RWPE2 (cell line): ENCODE results near the gene SHQ1.

Experiments used
- ATAC-seq: fragments of 200-7000 bp; cut with Tn5 transposase; 3 replicates; pipeline ENCODE4 v1.9.1; 2021; ENCODE audit warnings: low read depth
- DNase-seq: peaks from one replicate; pipeline ENCODE4 v3.0.0-alpha.2; 2020; ENCODE audit warnings: low spot score
- H3K27ac ChIP-seq: fragments of 450-650 bp; 2 replicates; pipeline ENCODE4 v1.5.1; 2017; ENCODE audit warnings: mild to moderate bottlenecking; ENCODE audit not compliant: poor library complexity, severe bottlenecking
- H3K27me3 ChIP-seq: fragments of 250-450 bp; sonication (Bioruptor Pico); 2 replicates; pipeline ENCODE4 v1.5.1; 2021; ENCODE audit warnings: mild to moderate bottlenecking, moderate library complexity; ENCODE audit not compliant: insufficient read depth, poor library complexity, severe bottlenecking
- H3K36me3 ChIP-seq: fragments of 250-450 bp; sonication (Bioruptor Pico); 2 replicates; pipeline ENCODE4 v1.5.1; 2020; ENCODE audit warnings: low read depth, mild to moderate bottlenecking, moderate library complexity
- H3K4me1 ChIP-seq: fragments of 250-450 bp; sonication (Bioruptor Pico); 2 replicates; pipeline ENCODE4 v1.5.1; 2021; ENCODE audit warnings: mild to moderate bottlenecking, moderate library complexity; ENCODE audit not compliant: insufficient read depth, poor library complexity, severe bottlenecking
- H3K4me3 ChIP-seq: fragments of 250-450 bp; sonication (Bioruptor Pico); 2 replicates; pipeline ENCODE4 v1.5.1; 2021; ENCODE audit warnings: mild to moderate bottlenecking, moderate library complexity; ENCODE audit not compliant: severe bottlenecking
- H3K9me3 ChIP-seq: fragments of 250-450 bp; sonication (Bioruptor Pico); 2 replicates; pipeline ENCODE4 v1.5.1; 2021; ENCODE audit warnings: mild to moderate bottlenecking, moderate library complexity; ENCODE audit not compliant: severe bottlenecking
- TF ChIP-seq, protein P1 (sequence below): fragments of 450-650 bp; IDR thresholded peaks from one replicate; pipeline ENCODE4 v1.5.1; 2017; ENCODE audit warnings: mild to moderate bottlenecking, moderate library complexity; ENCODE audit not compliant: poor library complexity, severe bottlenecking

The SHQ1 gene

DNA sequence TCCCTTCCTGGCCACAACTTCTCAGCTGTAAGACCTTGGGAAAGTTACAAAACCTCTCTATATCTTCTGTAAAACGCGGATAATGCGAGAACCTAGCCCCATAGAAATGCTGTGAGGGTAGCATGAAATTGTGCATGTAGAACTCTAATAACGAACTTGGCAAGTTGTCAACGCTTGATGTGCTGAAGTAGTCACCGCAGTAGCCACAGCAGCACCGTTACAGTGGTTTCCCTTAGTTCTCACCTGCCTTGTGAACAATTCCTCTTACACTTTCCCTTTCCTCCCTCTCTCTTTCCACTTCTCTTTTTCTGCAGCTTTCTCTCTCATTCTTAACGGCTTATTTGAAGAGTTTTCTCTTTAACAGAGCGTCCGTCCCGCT is 447 bp upstream of the SHQ1 start:
- Histone ChIP-seq H3K9me3 (no peaks in the 10 kb centered on the region), H3K27ac (no peak overlapping the region), H3K4me3 (peak overlapping the region; percentile 57), H3K27me3 (no peaks in the 10 kb centered on the region), H3K4me1 (peaks cover 22% of the 10 kb centered on the region), H3K36me3 (no peaks in the 10 kb centered on the region)
- ATAC-seq = peak; percentile 42
- TF ChIP-seq, protein P1, sequence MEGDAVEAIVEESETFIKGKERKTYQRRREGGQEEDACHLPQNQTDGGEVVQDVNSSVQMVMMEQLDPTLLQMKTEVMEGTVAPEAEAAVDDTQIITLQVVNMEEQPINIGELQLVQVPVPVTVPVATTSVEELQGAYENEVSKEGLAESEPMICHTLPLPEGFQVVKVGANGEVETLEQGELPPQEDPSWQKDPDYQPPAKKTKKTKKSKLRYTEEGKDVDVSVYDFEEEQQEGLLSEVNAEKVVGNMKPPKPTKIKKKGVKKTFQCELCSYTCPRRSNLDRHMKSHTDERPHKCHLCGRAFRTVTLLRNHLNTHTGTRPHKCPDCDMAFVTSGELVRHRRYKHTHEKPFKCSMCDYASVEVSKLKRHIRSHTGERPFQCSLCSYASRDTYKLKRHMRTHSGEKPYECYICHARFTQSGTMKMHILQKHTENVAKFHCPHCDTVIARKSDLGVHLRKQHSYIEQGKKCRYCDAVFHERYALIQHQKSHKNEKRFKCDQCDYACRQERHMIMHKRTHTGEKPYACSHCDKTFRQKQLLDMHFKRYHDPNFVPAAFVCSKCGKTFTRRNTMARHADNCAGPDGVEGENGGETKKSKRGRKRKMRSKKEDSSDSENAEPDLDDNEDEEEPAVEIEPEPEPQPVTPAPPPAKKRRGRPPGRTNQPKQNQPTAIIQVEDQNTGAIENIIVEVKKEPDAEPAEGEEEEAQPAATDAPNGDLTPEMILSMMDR = no peak
- no peak for DNase-seq

DNA sequence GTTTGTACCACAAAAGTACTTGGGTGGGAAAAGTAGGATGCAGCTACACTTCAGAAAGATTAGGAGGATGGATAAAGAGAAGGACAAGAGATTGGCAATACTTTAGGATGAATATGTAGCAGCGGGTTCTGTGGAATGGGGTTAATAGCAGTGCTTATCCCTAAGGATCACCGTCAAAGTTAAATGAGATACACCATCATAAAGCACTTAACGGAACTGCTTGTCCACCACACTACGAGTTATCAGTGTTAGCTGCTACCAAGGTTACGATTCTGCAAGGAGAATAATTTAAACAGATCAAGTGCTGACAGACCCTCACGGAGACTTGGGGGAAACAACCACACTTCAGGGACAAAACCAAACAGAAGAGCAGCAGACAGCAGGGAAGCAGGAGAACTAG is 963 bp downstream of the SHQ1 start:
- H3K36me3 ChIP-seq = peaks cover 9% of the 10 kb centered on the region
- H3K4me3 ChIP-seq = peak overlapping the region; percentile 57
- H3K9me3 ChIP-seq = no peaks in the 10 kb centered on the region
- no peak for ATAC-seq
- peaks cover 22% of the 10 kb centered on the region for H3K4me1 ChIP-seq
- TF ChIP-seq, protein P1 = no peak
- DNase-seq = no peak
- no peaks in the 10 kb centered on the region for H3K27me3 ChIP-seq
- H3K27ac ChIP-seq = peak overlapping the region; percentile 57

DNA sequence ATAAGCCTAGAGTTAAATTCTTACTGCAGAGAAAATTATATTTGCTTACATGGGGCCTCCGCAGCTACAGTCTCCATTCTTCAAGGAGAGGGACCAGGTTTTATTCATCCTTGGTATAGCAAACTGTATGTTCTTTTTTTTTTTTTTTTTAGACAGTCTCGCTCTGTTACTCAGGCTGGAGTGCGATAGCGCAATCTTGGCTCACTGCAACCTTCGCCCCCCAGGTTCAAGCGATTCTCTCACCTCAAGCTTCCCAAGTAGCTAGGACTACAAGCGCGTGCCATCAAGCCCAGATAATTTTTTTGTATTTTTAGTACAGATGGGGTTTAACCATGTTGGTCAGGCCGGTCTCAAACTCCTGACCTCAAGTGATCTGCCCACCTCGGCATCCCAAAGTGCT is 2.1 kb downstream of the SHQ1 start:
- Histone ChIP-seq H3K36me3 (peaks cover 20% of the 10 kb centered on the region), H3K27ac (no peak overlapping the region), H3K4me1 (peaks cover 19% of the 10 kb centered on the region), H3K9me3 (no peaks in the 10 kb centered on the region), H3K4me3 (no peak overlapping the region), H3K27me3 (no peaks in the 10 kb centered on the region)
- DNase-seq (no peak), ATAC-seq (no peak)
- TF ChIP-seq, protein P1 = no peak

DNA sequence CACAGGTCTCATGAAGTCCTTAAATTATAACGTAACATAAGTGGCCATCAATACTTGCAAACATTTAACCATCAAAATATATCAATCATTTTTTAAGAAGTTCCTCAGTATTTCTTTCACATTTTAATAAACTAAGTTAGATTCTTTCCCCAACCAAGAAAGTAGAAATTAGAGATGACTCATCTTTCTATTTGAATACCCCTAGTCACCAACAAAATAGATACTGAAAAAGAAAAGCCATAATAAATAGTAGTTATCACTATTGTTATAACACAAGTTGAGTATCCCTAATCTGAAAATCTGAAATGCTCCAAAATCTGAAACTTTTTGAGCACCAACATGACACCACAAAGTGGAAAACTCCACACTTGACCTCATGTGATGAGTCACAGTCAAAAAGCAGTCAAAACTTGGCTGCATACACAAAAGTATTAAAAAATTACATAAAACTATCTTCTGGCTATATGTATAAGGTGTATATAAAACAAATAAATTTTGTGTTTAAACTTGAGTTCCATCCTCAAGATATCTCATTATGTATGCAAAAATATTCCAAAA is 3.7 kb downstream of the SHQ1 start:
- ATAC-seq = no peak

DNA sequence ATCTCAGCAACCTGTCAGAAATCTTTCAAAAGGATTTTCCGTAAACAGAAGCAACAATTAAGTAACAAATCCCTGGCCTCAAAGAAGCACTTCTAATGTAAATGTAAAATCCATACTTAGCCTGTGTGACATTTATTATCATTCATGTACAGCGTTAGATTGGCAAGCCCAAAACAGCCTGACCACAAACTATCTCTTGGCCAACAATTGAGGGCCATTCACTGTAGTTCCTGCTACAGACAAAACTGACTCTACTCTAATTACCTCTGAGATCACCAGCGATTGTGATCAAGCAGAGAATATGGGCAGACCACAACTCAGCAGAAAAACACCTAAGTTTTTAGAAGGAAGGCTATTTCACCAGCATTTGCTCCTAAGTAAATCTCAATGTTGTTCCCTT is 9.2 kb downstream of the SHQ1 start:
- H3K36me3 ChIP-seq = peaks cover 58% of the 10 kb centered on the region
- no peaks in the 10 kb centered on the region for H3K4me1 ChIP-seq
- no peaks in the 10 kb centered on the region for H3K9me3 ChIP-seq
- DNase-seq = no peak
- H3K27ac ChIP-seq = no peak overlapping the region
- no peak for ATAC-seq
- no peaks in the 10 kb centered on the region for H3K27me3 ChIP-seq
- no peak overlapping the region for H3K4me3 ChIP-seq
- TF ChIP-seq, protein P1 = no peak

More for the DNA sequence above, 3.7 kb downstream of the SHQ1 start:
- Histone ChIP-seq H3K36me3 (peaks cover 33% of the 10 kb centered on the region), H3K9me3 (no peaks in the 10 kb centered on the region), H3K27me3 (no peaks in the 10 kb centered on the region), H3K27ac (no peak overlapping the region), H3K4me3 (no peak overlapping the region), H3K4me1 (peaks cover 19% of the 10 kb centered on the region)
- TF ChIP-seq, protein P1 = no peak
- DNase-seq = no peak
